Putamen (tissue), 1 donor: Measurements from ENCODE around the gene IGFBP7.

ENCODE experiments used
- DNase-seq: peaks from one replicate; pipeline ENCODE4 v3.0.0-alpha.2; 2016; ENCODE audit warnings: low spot score

IGFBP7 gene

GRCh38 chr4:57129477-57129876 lies 19.3 kb upstream of the IGFBP7 start:
- DNase-seq: no peak

- no peak for DNase-seq
Measured at GRCh38 chr4:57127361-57127760, 17.2 kb upstream of the IGFBP7 start.

- DNase-seq: no peak
Measured at GRCh38 chr4:57125996-57126395, 15.8 kb upstream of the IGFBP7 start.

GRCh38 chr4:57124145-57124544 lies 14.0 kb upstream of the IGFBP7 start:
- DNase-seq: no peak

GRCh38 chr4:57122959-57123358 lies 12.8 kb upstream of the IGFBP7 start:
- no peak for DNase-seq

- no peak for DNase-seq
Measured at GRCh38 chr4:57119054-57119651, 9.0 kb upstream of the IGFBP7 start.

- no peak for DNase-seq
Measured at GRCh38 chr4:57117491-57117890, 7.3 kb upstream of the IGFBP7 start.

- no peak for DNase-seq
Measured at GRCh38 chr4:57116245-57116644, 6.1 kb upstream of the IGFBP7 start.

GRCh38 chr4:57114973-57115372 lies 4.8 kb upstream of the IGFBP7 start:
- DNase-seq: no peak

- no peak for DNase-seq
Measured at GRCh38 chr4:57113870-57114269, 3.7 kb upstream of the IGFBP7 start.

- DNase-seq: peak; percentile 66
Measured at GRCh38 chr4:57110640-57111511, 691 bp upstream of the IGFBP7 start.

GRCh38 chr4:57109411-57109846 lies 756 bp downstream of the IGFBP7 start:
- no peak for DNase-seq

GRCh38 chr4:57106181-57106580 lies 4.0 kb downstream of the IGFBP7 start:
- DNase-seq: no peak

- DNase-seq: no peak
Measured at GRCh38 chr4:57104706-57105560, 5.3 kb downstream of the IGFBP7 start.

- DNase-seq: no peak
Measured at GRCh38 chr4:57103051-57103450, 7.1 kb downstream of the IGFBP7 start.

GRCh38 chr4:57102050-57102624 lies 8.0 kb downstream of the IGFBP7 start:
- DNase-seq: no peak

GRCh38 chr4:57100979-57101651 lies 9.1 kb downstream of the IGFBP7 start:
- DNase-seq: no peak

GRCh38 chr4:57099363-57099762 lies 10.8 kb downstream of the IGFBP7 start:
- no peak for DNase-seq

GRCh38 chr4:57098941-57099340 lies 11.2 kb downstream of the IGFBP7 start:
- DNase-seq: no peak

- no peak for DNase-seq
Measured at GRCh38 chr4:57098415-57098814, 11.8 kb downstream of the IGFBP7 start.

- DNase-seq: no peak
Measured at GRCh38 chr4:57097711-57098110, 12.5 kb downstream of the IGFBP7 start.

GRCh38 chr4:57095956-57096355 lies 14.2 kb downstream of the IGFBP7 start:
- DNase-seq: no peak
